Endodermal cell (in vitro differentiated cells): ENCODE measurements around the gene NEDD4L. TPM values are rescaled to one million over a fixed set of nuclear protein-coding genes. Genes with fewer than 3 reads are reported as not detected.

Source experiments
- DNase-seq: peaks from one replicate; pipeline ENCODE4 v3.0.0-alpha.2; 2017
- H3K27ac ChIP-seq: 2 replicates; pipeline ENCODE4 v1.5.1; 2013; ENCODE audit warnings: mild to moderate bottlenecking, low read depth, low read length, moderate library complexity
- H3K27me3 ChIP-seq: 2 replicates; pipeline ENCODE4 v1.6.1; 2013; ENCODE audit warnings: mild to moderate bottlenecking, low read length, moderate library complexity; ENCODE audit not compliant: insufficient read depth, control insufficient read depth, poor library complexity, severe bottlenecking
- H3K36me3 ChIP-seq: 2 replicates; pipeline ENCODE4 v1.7.0; 2013; ENCODE audit warnings: mild to moderate bottlenecking, low read length, moderate library complexity; ENCODE audit not compliant: control insufficient read depth, insufficient read depth
- H3K4me1 ChIP-seq: one replicate; pipeline ENCODE4 v1.7.0; 2013; ENCODE audit warnings: low read length; ENCODE audit not compliant: control insufficient read depth, insufficient read depth
- H3K4me3 ChIP-seq: 2 replicates; pipeline ENCODE4 v1.5.1; 2013; ENCODE audit warnings: mild to moderate bottlenecking, low read length, moderate library complexity
- H3K9ac ChIP-seq: 2 replicates; pipeline ENCODE4 v1.6.1; 2013; ENCODE audit warnings: mild to moderate bottlenecking, low read length, moderate library complexity; ENCODE audit not compliant: poor library complexity, severe bottlenecking; ENCODE audit errors: extremely low read depth
- H3K9me3 ChIP-seq: 2 replicates; pipeline ENCODE4 v1.6.1; 2013; ENCODE audit warnings: mild to moderate bottlenecking, low read length, moderate library complexity; ENCODE audit not compliant: control insufficient read depth
- H3K27ac Mint-ChIP-seq: 2 replicates; pipeline ENCODE4 v1.8.0; 2020; ENCODE audit warnings: mixed read lengths
- H3K27me3 Mint-ChIP-seq: 2 replicates; pipeline ENCODE4 v1.8.0; 2021; ENCODE audit warnings: mild to moderate bottlenecking, mixed read lengths; ENCODE audit not compliant: insufficient read depth
- H3K36me3 Mint-ChIP-seq: 2 replicates; pipeline ENCODE4 v1.8.0; 2020; ENCODE audit warnings: low read depth, mixed read lengths
- H3K4me1 Mint-ChIP-seq: 2 replicates; pipeline ENCODE4 v1.8.0; 2020; ENCODE audit warnings: mixed read lengths
- H3K4me3 Mint-ChIP-seq: 2 replicates; pipeline ENCODE4 v1.8.0; 2020; ENCODE audit warnings: mild to moderate bottlenecking, moderate library complexity, mixed read lengths
- H3K9me3 Mint-ChIP-seq: 2 replicates; pipeline ENCODE4 v1.8.0; 2020; ENCODE audit warnings: mild to moderate bottlenecking, mixed read lengths
- CTCF ChIP-seq: fragments of 200-600 bp; sonication (generic); conservative IDR thresholded peaks from 2 replicates; pipeline ENCODE4 v1.5.0; 2021; ENCODE audit warnings: antibody characterized with exemption, mild to moderate bottlenecking
- WGBS, 2 experiments: methylation state at CpG; one replicate each; pipeline versions ENCODE4 v1.1.5 to v1.1.7; 2013; ENCODE audit warnings: missing lambda C conversion rate in 2 of 2, mixed read lengths in 1 of 2; ENCODE audit not compliant: insufficient coverage in 1 of 2, insufficient read length in 1 of 2; 5-methylcytosine and 5-hydroxymethylcytosine counted together
- total RNA-seq, 2 donors: library from RNA; stranded (reverse); fragmentation: NEBNext Ultra II Directional in 1 of 2; extraction: Animal tissue kit (Norgen Biotek cat#: 25700) in 1 of 2; gene quantifications; 2 replicates in 1 of 2; 3 replicates in 1 of 2; pipeline ENCODE4 v1.2.1, GENCODE V29; 2021

NEDD4L gene
- total RNA-seq, 2 donors from 2014 or later, result 70.5 to 75.3 TPM

- H3K9me3 Mint-ChIP-seq, result peaks cover 2% of the 10 kb centered on the region
- no peaks in the 10 kb centered on the region for H3K4me1 ChIP-seq
- H3K27ac ChIP-seq, result no peak overlapping the region
- H3K27me3 ChIP-seq, result peaks cover 11% of the 10 kb centered on the region
- H3K4me1 Mint-ChIP-seq, result peaks cover 9% of the 10 kb centered on the region
- no peak overlapping the region for H3K4me3 Mint-ChIP-seq
- DNase-seq, result no peak
- TF ChIP-seq CTCF, result no peak
- H3K4me3 ChIP-seq, result no peak overlapping the region
- no peaks in the 10 kb centered on the region for H3K36me3 Mint-ChIP-seq
- H3K27ac Mint-ChIP-seq, result no peak overlapping the region
- H3K36me3 ChIP-seq, result no peaks in the 10 kb centered on the region
- no peaks in the 10 kb centered on the region for H3K9me3 ChIP-seq
- 80 to 84% methylated on average over 5 to 6 of the region's 6 CpGs for WGBS, 2 experiments
- H3K9ac ChIP-seq, result no peak overlapping the region
- peaks cover 20% of the 10 kb centered on the region for H3K27me3 Mint-ChIP-seq
Measured at GRCh38 chr18:58438161-58438957, 394.3 kb downstream of the NEDD4L start.

- Histone ChIP-seq H3K27me3 (peaks cover 11% of the 10 kb centered on the region), H3K9me3 (no peaks in the 10 kb centered on the region), H3K27ac (no peak overlapping the region), H3K36me3 (no peaks in the 10 kb centered on the region), H3K4me3 (no peak overlapping the region), H3K9ac (no peak overlapping the region), H3K4me1 (no peaks in the 10 kb centered on the region)
- DNase-seq, result no peak
- peaks cover 2% of the 10 kb centered on the region for H3K9me3 Mint-ChIP-seq
- no peak overlapping the region for H3K27ac Mint-ChIP-seq
- H3K27me3 Mint-ChIP-seq, result peaks cover 23% of the 10 kb centered on the region
- TF ChIP-seq CTCF, result no peak
- peaks cover 9% of the 10 kb centered on the region for H3K4me1 Mint-ChIP-seq
- no peaks in the 10 kb centered on the region for H3K36me3 Mint-ChIP-seq
- H3K4me3 Mint-ChIP-seq, result no peak overlapping the region
- 90% methylated on average over 3 of the region's 3 CpGs; no CpG with 5 or more reads in 1 of the 2 experiments for WGBS, 2 experiments
Measured at GRCh38 chr18:58438958-58439300, 394.9 kb downstream of the NEDD4L start.

DNA sequence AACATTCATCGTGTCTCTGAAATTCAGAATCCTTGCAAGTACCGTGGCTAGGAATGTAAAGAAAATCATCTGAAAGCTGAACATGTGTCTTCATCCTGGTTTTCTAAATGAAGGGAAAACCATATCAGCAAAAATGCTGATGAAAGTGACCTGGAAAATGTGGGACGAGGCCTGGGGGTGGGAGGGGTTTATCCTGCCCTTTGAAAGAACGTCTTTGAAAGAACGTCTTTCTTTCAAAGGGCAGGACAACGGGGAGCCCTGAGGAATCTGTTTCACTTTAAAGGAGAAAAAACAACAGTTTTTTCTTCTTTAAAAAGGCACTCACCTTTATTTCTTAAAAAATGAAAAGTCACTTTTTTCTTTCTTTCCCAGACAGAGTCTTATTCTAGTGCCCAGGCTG, 399.6 kb downstream of the NEDD4L start:
- no peaks in the 10 kb centered on the region for H3K9me3 ChIP-seq
- no peaks in the 10 kb centered on the region for H3K4me1 ChIP-seq
- H3K4me3 Mint-ChIP-seq, result no peak overlapping the region
- no peak overlapping the region for H3K27ac Mint-ChIP-seq
- DNase-seq, result no peak
- no peaks in the 10 kb centered on the region for H3K9me3 Mint-ChIP-seq
- no peak for TF ChIP-seq CTCF
- H3K4me3 ChIP-seq, result no peak overlapping the region
- no peaks in the 10 kb centered on the region for H3K36me3 ChIP-seq
- H3K27me3 ChIP-seq, result peaks cover 32% of the 10 kb centered on the region
- H3K4me1 Mint-ChIP-seq, result peaks cover 23% of the 10 kb centered on the region
- no peak overlapping the region for H3K9ac ChIP-seq
- no peak overlapping the region for H3K27ac ChIP-seq
- 61 to 62% methylated on average over 5 to 6 of the region's 6 CpGs for WGBS, 2 experiments
- no peaks in the 10 kb centered on the region for H3K36me3 Mint-ChIP-seq
- H3K27me3 Mint-ChIP-seq, result peaks cover 36% of the 10 kb centered on the region
